Measurements from ENCODE around the gene KMT5B. TPM values are rescaled to one million over a fixed set of nuclear protein-coding genes. Genes with fewer than 3 reads are reported as not detected.
A peak's percentile ranks its signal among the peaks of the same experiment; 100 is the strongest.
"Not testable (repeated sequence)": the region's sequence is repeated elsewhere in the genome, so short reads cannot be mapped to it uniquely, and the experiment has no call there.

Gene KMT5B
- 43.3 TPM for polyA plus RNA-seq (ENCODE audit: insufficient read length)

- DNase-seq (ENCODE audit: low read depth) = no peak
Observed at GRCh38 chr11:68213135-68213515, at the start of gene KMT5B. Gene KMT5B, minus strand, starts transcription at chr11:68213296. Its CDS starts 23,220 bp downstream, at chr11:68190076.

- DNase-seq (ENCODE audit: low read depth) = no peak
Observed at GRCh38 chr11:68262544-68262827, 49.4 kb upstream of the KMT5B start.

- DNase-seq (ENCODE audit: low read depth) = no peak
Observed at GRCh38 chr11:68261749-68262543, 48.9 kb upstream of the KMT5B start.

- no peak for DNase-seq (ENCODE audit: low read depth)
Observed at GRCh38 chr11:68261006-68261405, 47.9 kb upstream of the KMT5B start.

GRCh38 chr11:68260484-68260883 is 47.4 kb upstream of the KMT5B start:
- DNase-seq (ENCODE audit: low read depth) = no peak

GRCh38 chr11:68259122-68259959 is 46.2 kb upstream of the KMT5B start:
- no peak for DNase-seq (ENCODE audit: low read depth)

- no peak for DNase-seq (ENCODE audit: low read depth)
Observed at GRCh38 chr11:68258363-68258765, 45.3 kb upstream of the KMT5B start.

GRCh38 chr11:68257477-68258362 is 44.6 kb upstream of the KMT5B start:
- peak; percentile 54 for DNase-seq (ENCODE audit: low read depth)

GRCh38 chr11:68256331-68256741 is 43.2 kb upstream of the KMT5B start:
- no peak for DNase-seq (ENCODE audit: low read depth)

- no peak for DNase-seq (ENCODE audit: low read depth)
Observed at GRCh38 chr11:68255526-68255925, 42.4 kb upstream of the KMT5B start.

- DNase-seq (ENCODE audit: low read depth) = no peak
Observed at GRCh38 chr11:68254421-68254820, 41.3 kb upstream of the KMT5B start.

- DNase-seq (ENCODE audit: low read depth) = no peak
Observed at GRCh38 chr11:68251765-68252164, 38.7 kb upstream of the KMT5B start.

GRCh38 chr11:68244912-68245311 is 31.8 kb upstream of the KMT5B start:
- not testable (repeated sequence) for DNase-seq (ENCODE audit: low read depth)

GRCh38 chr11:68243847-68244246 is 30.8 kb upstream of the KMT5B start:
- DNase-seq (ENCODE audit: low read depth) = not testable (repeated sequence)

- no peak for DNase-seq (ENCODE audit: low read depth)
Observed at GRCh38 chr11:68242616-68243015, 29.5 kb upstream of the KMT5B start.

GRCh38 chr11:68231621-68232020 is 18.5 kb upstream of the KMT5B start:
- no peak for DNase-seq (ENCODE audit: low read depth)

GRCh38 chr11:68229601-68230000 is 16.5 kb upstream of the KMT5B start:
- DNase-seq (ENCODE audit: low read depth) = no peak

GRCh38 chr11:68226421-68226820 is 13.3 kb upstream of the KMT5B start:
- DNase-seq (ENCODE audit: low read depth) = no peak

GRCh38 chr11:68224606-68225005 is 11.5 kb upstream of the KMT5B start:
- no peak for DNase-seq (ENCODE audit: low read depth)

GRCh38 chr11:68223275-68223674 is 10.2 kb upstream of the KMT5B start:
- no peak for DNase-seq (ENCODE audit: low read depth)

- DNase-seq (ENCODE audit: low read depth) = no peak
Observed at GRCh38 chr11:68221406-68221805, 8.3 kb upstream of the KMT5B start.

All from forelimb muscle (tissue), 1 donor.